HG03460 (cell line): Measurements from ENCODE around the gene UBE2V1.
"Not testable (repeated sequence)": the region's sequence is repeated elsewhere in the genome, so short reads cannot be mapped to it uniquely, and the experiment has no call there.

Experiments
- ATAC-seq: cut with Tn5 transposase; IDR thresholded peaks from one replicate; pipeline ENCODE4 v1.9.1; 2021; ENCODE audit not compliant: unreplicated experiment

UBE2V1 gene

DNA sequence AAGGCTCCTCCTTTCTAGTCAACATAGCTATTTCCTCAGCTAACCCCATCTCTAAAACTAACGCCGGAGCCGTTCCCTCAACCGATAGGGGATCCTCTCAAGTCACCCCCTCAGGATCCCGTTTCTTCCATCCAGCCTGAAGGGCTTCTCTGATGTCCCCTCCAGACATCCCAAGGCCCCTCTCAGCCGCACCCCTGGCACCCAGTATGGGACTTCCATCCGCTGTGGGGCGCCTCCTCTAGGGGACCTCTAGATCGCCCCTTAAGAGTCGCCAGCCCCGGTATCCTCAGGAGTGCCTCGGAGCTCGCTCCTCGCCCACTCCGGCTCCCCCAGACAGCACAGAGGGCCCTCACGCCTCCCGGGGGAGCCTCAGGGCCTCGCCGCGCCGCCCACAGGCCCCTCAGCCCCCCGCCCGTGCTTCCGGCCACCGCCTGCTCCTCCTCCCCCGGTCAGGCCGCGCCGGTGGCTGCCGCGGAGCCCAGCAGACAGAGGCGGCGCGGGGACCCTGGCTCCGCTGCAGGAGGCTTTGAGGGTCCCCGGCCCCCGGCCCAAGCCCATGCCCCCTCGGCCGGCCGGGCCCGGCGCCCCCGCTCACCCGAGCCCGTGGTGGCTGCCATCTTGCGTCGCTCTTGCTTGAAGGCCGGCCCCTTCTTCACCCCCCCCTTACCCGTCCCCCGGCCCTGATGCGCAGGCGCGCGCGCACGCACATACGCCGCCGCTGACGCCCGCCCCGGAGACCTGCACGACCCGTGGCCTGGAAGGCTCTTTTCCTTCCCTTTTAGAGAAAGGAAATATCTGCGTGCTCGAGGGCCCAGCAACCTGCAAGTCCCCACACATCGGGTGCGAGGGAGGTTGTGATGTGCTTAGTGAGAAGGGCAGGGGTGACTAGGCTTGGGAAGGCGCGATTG is at the start of gene UBE2V1:
TSS of gene UBE2V1 (minus strand) at position 639 of the 908 bp plus-strand sequence. CDS start at position 617, 22 bp downstream.
- ATAC-seq: peak; percentile 40

DNA sequence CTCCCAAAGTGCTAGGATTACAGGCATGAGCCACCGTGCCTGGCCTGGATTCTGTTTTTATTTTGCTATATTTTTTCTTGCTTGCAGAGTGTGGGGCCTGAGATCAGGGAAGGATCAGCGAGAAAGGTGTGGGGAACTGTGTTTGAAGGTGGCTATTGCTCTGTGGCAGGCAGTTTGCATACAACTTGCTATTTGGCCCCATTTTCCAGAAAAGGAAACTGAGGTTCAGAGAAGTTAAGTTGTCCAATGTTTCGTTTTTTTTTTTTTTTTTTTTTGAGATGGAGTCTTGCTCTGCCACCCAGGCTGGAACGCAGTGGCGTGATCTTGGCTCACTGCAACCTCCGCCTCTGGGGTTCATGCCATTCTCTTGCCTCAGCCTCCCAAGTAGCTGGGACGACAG is 48.5 kb upstream of the UBE2V1 start:
- not testable (repeated sequence) for ATAC-seq

DNA sequence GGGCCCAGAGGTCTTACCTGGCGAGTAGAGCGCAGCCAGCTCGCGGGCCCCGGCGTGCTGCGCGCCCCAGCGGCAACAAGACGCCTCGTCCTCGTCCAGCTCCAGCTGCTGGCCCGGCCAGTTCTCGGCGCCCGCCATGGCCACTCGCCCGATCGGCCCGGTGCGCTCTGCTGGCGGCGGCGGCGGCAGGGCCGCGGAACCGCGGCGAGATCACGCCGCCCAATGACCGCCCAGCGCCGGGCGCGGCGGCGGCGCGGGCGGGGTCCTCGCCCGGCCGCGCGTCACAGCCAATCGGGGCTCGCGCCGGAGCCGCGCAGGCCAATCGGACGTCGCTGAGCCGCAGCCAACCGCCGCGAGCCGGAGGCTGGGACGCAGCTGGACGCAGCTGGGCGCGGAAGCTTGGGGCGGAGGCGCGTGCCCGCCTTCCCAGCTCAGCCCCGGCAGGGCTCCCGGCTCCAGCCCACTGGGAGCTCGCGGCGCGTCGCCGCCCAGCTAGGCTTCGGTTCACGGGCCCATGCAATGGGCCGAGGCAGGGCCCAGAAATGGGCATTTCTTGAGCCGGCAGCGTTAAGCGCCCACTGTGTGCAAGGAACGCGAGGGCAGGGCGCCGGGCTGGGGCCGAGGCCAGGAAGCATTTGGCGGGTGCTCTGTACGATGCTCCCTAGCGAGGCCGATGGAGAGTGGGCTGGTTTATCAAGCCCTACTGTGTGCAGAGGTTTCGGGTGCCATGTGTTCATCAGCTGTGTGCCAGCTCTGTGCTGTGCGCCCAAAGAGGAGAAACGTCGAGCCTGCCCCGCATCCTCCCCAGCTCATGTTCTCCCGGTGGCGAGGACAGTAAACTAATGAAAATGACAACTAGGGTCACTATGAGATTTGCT is 40.8 kb upstream of the UBE2V1 start, which contains the start of gene PEDS1:
TSS of gene PEDS1 (minus strand) at position 224 of the 878 bp plus-strand sequence. CDS start at position 138, 86 bp downstream.
- peak; percentile 93 for ATAC-seq

DNA sequence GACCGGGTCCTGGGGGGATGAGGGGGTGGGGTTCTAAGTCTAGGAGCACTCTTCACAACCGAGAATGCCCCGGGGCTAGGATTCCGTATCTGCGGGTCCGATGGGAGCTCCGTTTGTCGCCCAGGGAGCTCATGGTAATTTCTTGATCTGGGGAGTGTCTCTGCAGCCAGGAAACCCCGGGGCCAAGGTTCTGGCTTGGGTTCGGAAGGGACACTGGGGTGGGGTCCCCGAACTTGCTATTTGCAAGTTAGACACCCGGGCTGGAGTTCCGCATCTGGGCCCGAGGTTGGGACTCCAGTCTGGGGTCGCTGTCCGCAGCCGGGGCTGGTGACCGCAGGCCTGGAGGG is 40.2 kb upstream of the UBE2V1 start:
- ATAC-seq: no peak

DNA sequence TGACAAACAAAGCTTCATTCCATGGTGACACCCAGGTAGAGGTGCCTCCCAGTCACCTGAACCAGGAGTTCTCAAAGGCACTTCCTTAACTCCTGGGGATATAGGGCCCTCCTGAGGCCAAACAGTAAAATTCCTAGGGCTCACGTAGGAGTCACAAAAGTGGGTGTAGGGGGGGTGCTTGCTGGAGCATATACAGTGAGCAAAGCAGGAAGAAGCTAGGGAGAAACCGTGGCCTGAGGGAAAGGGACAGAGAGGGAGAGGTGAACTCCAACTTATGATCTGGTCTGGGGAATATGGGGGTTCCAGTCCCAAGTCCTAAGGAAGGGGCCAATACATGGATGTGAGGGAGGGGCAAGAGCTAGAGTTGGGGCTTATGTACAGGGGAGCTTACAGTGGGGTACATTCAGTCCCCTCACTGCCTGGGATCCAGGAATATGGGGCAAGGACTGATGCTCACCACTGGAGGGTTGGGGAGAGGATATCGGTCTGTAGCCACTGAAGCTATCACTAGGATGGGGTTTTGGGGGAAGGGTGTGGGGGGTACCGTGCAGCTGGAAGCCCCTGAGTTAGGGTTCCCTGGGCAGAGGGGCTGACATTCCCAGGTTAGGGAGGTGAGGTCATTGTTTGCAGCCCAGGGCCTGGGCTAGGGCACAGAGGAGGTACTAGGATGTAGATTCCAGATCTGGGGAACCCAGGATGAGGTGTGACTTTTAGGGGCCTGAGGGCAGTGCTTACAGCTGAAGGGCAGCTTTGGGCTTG is 39.6 kb upstream of the UBE2V1 start:
- no peak for ATAC-seq

DNA sequence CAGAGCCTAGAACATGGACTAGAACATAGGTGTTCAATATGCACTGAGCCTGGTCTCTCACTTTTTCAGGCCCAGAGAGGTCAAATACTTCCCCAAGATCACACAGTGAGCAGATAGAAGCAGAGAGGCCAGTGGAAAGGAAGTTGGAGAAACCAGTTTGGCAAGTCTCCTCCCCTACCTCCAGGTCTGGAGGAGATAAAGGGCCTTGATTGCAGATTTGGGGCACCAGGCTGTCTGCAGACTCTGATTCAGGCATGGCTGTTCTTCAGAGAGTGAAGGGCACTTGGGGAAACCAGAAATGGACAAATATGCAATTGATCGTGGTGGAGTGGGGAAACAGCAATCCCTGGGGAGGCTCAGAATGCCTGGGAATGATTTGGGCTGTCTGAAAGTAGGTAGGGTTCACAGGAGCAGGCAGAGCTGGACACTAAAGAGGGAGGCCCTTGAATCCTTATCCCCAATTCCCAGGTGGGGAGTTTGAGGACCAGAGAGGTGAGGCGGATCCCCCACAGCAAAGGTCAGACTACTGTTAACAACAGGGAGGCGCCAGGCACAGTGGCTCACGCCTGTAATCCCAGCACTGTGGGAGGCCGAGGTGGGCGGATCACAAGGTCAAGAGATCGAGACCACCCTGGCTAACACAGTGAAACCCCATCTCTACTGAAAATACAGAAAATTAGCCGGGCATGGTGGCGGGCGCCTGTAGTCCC is 38.2 kb upstream of the UBE2V1 start:
- ATAC-seq: no peak

DNA sequence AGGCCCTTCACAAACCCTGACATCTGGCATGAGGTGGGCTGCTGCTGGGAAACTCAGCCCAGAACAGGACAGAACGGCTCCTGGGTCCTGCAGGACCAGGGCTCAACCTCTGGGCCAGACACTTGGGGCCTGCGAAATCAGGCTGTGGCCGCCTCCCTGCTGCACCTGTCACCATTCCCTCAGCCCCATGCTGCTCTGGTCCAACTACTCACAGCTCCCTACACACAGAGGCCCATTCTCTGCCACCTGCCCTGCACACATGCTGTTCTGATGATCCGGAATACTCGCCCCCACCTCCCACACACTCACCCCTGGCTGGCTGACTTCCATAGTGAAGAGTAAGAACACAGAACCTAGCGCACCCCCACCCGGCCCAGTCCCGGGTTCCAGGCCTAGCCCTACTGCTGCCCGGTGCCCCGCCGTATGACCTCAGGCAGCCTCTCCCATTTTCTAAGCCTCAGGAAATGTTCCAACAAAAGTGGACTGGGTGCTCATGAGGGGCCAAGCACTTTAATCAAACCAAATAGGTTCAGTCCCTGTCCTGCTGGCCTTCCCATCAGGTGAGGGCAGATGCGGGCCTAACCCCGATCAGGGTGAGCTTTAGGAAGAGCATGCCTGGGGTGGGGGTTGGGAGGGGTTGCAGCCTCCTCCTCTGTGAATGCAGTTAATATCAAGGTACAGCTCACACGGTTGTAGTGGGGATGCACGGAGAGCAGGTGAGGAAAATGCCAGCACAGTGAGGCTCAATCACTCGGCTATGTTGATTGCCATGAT is 36.7 kb upstream of the UBE2V1 start:
- no peak for ATAC-seq

DNA sequence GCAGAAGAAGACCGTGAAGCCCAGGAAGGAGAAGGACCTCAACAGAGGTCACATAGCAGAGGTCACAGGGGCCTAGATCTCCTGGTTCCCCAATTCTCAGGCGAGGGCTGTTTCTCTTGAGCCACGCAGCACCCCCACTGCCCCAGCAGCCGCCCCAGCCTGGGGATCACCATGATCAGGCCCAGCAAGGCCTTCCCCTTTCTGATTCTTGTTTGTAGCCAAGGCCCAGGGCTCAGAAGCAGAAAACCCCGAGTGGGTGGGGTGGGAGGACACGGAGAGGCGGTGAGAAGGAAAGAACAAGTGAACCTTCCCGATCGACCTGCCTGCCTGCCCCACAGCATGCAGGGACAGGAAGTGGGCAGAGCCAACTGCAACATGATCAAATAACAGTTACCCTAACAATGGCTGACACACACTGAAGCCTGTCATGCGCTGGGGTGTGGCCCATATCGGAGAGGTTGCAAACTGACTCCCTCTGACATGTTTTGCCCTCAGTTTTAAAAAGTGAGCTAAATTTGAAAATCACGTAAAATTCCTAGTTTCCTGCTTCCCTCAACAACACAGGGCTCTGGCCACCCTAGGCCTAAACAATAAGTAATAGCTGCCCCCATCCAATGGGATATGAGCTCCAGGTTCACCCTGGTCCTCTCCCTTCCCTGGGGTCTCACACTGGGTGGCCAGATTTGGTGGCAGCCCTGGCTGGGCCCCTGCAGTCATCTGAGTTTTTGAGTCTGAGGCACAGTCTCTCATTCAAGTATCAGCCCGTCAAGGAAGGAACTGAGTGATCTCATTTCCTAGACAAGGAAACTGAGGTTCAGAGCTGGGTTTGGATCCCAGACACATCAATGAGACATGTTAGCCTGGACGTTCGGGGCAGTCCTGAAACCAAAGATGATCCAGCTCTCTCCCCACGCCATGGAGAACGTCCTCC is 34.0 kb upstream of the UBE2V1 start:
- ATAC-seq: peak; percentile 78

DNA sequence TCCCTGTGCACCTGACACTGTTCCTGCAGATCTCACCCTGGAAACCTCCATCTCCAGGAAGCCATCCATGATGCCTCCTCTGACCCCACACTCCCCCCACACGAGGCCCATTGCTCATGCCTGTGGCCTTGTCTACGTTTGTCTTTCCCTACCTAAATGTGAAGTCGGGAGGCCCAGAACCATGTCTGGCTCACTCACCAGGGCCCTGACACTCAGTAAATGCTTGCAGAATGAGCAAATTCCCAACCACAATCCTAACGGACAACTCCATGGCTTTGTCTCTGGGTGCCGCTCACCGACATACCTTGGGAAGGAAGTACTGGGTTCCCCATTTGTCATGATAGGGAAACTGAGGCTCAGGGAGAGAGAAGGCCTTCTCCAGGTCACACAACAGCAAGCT is 33.3 kb upstream of the UBE2V1 start:
- ATAC-seq: no peak

DNA sequence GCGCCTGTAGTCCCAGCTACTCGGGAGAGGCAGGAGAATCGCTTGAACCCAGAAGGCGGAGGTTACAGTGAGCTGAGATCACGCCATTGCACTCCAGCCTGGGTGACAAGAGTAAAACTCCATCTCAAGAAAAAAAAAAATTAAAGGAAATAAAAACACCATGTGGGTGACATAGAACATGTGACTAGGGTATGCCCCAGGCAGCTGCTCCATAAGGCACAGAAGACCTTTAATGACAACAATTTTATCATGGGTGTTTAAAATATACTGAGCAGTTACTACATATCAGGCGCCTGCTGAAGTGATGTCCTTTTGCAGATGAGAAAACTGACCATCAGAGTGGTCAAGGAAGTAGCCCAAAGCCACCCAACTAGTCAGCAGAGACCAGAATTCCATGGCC is 32.6 kb upstream of the UBE2V1 start:
- no peak for ATAC-seq

DNA sequence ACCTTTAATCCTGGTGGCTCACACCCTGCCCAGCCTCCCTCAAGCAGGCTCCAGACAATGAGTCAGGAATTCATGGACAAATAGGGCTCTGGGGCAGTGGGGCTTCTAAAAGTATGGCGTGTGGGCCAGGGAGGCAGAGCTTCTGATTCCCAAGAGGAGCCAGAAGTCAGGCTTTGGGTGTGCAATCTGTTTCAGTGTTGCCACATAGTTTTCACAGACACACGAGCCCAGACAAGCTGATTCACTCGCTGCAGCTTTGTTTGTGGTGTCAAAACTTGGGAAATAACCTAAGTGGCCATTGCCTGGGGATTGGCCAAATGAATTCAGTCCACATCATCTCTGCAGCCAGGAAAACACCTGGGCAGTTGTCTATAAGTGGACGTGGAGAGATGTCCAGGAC is 31.4 kb upstream of the UBE2V1 start:
- ATAC-seq: no peak

DNA sequence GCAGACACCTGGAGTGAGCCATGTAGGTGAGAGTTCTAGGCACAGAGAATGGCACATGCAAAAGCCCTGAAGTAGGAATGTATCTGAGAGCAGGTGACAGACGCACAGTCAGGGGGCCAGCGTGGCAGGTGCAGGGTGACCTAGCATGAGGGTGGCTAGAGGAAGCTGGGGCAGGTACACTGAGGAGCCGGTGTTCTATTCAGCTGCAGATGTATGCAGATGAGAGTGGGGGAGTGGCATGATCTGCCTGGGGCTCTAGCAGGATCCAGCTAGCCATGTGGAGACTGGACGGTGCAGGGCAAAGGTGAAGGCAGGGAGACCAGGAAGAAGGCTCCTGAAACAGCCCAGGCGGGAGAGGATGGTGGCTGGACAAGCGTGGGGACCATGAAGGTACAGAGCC is 29.9 kb upstream of the UBE2V1 start:
- no peak for ATAC-seq

DNA sequence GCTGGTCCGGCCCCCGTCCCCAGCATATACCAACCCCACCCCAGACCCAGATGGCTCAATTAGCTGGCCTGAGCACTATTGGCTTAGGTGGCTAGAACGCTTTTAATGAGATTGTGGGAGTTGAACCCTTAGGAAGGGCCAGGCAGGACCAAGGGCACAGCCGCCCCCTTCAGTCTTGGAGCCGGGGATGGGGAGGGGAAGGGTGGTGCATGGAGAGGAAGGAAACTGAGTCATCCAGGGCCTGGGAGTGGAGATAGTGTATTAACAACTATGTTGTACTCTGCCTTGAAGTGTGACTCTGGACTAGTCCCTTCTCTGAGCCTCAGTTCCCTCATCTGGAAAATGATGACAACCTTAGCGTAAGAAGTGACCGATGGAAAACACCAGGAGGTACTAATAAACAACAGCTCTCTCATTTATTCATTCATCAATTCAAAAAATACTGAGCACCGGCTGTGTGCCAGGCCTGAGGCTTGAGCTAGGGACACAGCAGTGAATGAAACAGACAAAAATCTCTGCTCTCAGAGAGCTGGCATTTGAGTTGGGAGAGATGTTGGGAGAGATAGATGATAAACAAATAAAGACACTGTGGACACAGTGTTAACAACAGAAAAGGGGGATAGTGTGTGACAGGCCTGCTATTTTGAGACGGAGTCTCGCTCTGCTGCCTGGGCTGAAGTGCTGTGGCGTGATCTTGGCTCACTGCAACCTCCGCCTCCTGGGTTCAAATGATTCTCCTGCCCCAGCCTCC is 29.0 kb upstream of the UBE2V1 start:
- ATAC-seq: no peak

DNA sequence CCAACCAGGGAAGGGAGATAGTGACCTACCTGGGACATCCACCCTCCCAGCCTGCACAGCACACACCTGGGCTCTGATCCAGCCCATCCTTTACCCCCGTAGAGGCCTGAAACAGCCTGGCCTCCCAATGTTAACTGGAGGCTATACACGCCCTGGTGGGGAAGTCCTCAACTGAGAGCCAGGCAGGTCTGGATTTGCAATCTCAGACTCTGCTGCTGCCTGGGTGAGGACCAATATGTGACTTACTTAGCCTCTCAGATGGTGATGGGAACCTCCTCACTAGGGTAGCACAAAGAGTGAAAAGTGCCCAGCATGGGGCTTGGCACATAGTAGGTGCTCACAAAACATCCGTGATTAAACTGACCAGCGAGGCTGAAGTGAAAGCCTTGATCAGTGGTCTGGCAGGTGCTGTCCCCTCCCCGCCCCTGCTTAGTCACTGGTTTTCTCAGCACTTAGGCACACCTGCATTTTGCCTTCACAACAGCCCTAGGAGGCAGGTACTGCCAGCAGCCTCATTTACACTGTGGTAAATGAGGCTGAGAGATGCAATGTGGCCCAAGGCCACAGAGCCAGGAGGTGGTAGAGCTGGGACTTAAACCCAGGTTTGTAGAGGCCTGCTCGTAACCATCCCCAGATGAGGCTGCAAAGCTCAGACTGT is 28.2 kb upstream of the UBE2V1 start:
- no peak for ATAC-seq

DNA sequence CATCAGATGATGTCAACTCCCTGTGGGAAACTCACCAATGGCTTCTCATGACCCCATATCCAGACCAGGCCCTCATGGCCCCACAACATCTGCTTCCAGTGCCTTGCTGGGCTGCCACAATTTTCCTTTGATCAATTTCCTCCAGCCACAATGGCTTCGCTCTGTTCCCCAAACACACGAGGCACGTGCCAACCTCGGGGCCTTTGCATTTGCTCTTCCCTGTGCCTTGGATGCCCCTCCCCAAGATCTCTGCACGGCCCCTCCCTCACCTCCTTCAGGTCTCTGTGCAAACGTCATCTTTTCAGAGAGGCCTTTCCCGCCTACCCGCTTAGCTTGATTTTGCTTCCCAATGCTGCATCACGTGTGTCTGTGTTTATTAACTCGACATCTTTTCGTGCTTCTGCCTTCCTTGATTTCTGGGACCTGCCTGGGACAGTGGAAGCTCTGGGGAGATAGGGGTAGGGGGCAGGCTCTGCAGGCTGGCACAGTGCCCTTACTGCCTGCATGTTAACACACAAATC is 27.4 kb upstream of the UBE2V1 start:
- ATAC-seq: no peak

DNA sequence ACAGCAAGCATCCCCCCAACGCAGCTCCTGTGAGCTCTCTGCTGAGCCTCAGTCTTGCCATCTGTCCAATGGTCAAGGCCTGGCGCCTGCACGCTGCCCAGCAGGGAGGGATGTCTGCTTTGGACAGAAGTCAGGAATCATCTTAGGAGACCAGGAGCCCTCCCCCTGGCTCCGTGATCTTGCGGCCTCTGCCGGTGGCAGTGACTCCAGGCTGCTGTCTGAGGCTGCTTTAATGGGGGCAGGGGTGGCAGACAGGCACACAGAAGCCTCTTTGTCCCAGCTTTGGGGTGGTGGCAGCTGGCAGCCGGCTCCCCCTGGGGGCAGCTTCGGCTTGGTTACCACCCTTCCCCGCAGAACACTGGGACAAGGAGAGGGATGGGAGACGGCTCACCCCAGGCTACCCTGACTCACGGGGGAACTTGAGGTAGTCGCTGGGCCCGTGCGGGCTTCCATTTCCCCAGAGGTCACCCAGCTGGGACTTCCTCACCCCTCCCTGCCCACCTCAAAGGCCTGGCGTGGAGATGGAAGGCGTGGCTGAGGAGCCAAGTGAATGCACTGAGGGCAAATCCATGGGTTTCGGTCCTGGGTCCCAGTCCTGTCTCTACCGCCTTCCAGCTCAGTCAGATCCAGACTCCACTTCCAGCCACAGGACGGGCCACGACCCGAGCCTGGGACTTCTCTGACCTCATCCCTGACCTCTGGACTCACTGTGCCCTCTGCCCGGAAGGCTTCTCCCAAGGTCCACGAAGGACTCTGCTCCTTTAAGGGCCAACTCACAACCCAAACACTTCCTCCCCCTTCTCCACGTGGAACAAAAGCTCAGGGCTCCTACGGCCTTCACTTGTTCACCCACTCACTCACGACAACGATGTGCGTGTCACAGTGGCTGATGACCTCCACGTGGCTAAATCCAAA is 25.8 kb upstream of the UBE2V1 start:
- ATAC-seq: no peak
